Liver (tissue), 9 donors: Measurements from ENCODE around the gene SOX10. TPM values are rescaled to one million over a fixed set of nuclear protein-coding genes. Genes with fewer than 3 reads are reported as not detected.

Experiments used
- DNase-seq: peaks from one replicate; pipeline ENCODE4 v3.0.0-alpha.2; 2017; ENCODE audit warnings: low spot score
- H3K27ac ChIP-seq, 2 donors: one replicate each; pipeline ENCODE4 v1.7.0; 2013; ENCODE audit warnings: inconsistent platforms in 2 of 2, low read length in 2 of 2, control low read depth in 1 of 2, low read depth in 1 of 2, mild to moderate bottlenecking in 1 of 2
- H3K27me3 ChIP-seq, 4 donors: one replicate each; pipeline versions ENCODE4 v1.6.1 to v1.7.0; 2013; ENCODE audit warnings: low read length in 3 of 4, inconsistent platforms in 1 of 4, mild to moderate bottlenecking in 1 of 4, moderate library complexity in 1 of 4; ENCODE audit not compliant: control insufficient read depth in 4 of 4, insufficient read depth in 4 of 4
- H3K36me3 ChIP-seq, 4 donors: one replicate each; pipeline versions ENCODE4 v1.6.1 to v1.7.0; 2013; ENCODE audit warnings: low read length in 3 of 4, mild to moderate bottlenecking in 3 of 4, low read depth in 1 of 4, moderate library complexity in 1 of 4; ENCODE audit not compliant: control insufficient read depth in 4 of 4, insufficient read depth in 3 of 4
- H3K4me1 ChIP-seq, 4 donors: one replicate each; pipeline versions ENCODE4 v1.6.1 to v1.7.0; 2013; ENCODE audit warnings: low read length in 3 of 4, mild to moderate bottlenecking in 3 of 4, moderate library complexity in 1 of 4; ENCODE audit not compliant: control insufficient read depth in 4 of 4, insufficient read depth in 4 of 4
- H3K4me3 ChIP-seq, 3 donors: one replicate each; pipeline versions ENCODE4 v1.6.1 to v1.7.0; 2013; ENCODE audit warnings: low read length in 3 of 3, control low read depth in 1 of 3, low read depth in 1 of 3, mild to moderate bottlenecking in 1 of 3
- H3K9ac ChIP-seq, 2 donors: one replicate each; pipeline ENCODE4 v1.7.0; 2013; ENCODE audit warnings: low read length in 2 of 2, mild to moderate bottlenecking in 2 of 2, moderate library complexity in 2 of 2, control low read depth in 1 of 2, low read depth in 1 of 2
- H3K9me3 ChIP-seq, 4 donors: one replicate each; pipeline versions ENCODE4 v1.6.1 to v1.7.0; 2013; ENCODE audit warnings: low read length in 3 of 4; ENCODE audit not compliant: control insufficient read depth in 4 of 4
- CTCF ChIP-seq: fragments of 150-350 bp; IDR thresholded peaks from 2 replicates; pipeline ENCODE4 v1.5.1; 2017; ENCODE audit warnings: improper control_type of control experiment, low read depth, low read length; ENCODE audit not compliant: missing input control
- EGR1 ChIP-seq, 2 donors: IDR thresholded peaks; 2 replicates each; pipeline ENCODE4 v1.6.1; 2016 to 2018; ENCODE audit warnings: antibody characterized with exemption in 2 of 2, low read depth in 2 of 2
- FOXA1 ChIP-seq: IDR thresholded peaks from 2 replicates; pipeline ENCODE4 v1.6.1; 2016; ENCODE audit warnings: antibody characterized with exemption
- FOXA2 ChIP-seq: IDR thresholded peaks from 2 replicates; pipeline ENCODE4 v1.6.1; 2016; ENCODE audit warnings: antibody characterized with exemption
- GABPA ChIP-seq, 2 donors: IDR thresholded peaks in 1 of 2; conservative IDR thresholded peaks in 1 of 2; 2 replicates each; pipeline ENCODE4 v1.6.1; 2016; ENCODE audit warnings: antibody characterized with exemption in 2 of 2, mild to moderate bottlenecking in 1 of 2, moderate library complexity in 1 of 2
- HNF4A ChIP-seq, 2 donors: conservative IDR thresholded peaks; 2 replicates each; pipeline ENCODE4 v1.6.1; 2016; ENCODE audit warnings: antibody characterized with exemption in 2 of 2, mild to moderate bottlenecking in 2 of 2
- HNF4G ChIP-seq: IDR thresholded peaks from 2 replicates; pipeline ENCODE4 v1.6.1; 2016; ENCODE audit warnings: antibody characterized with exemption
- JUND ChIP-seq, 2 donors: IDR thresholded peaks; 2 replicates each; pipeline ENCODE4 v1.6.1; 2016; ENCODE audit warnings: antibody characterized with exemption in 2 of 2
- MAX ChIP-seq: IDR thresholded peaks from 2 replicates; pipeline ENCODE4 v1.6.1; 2016; ENCODE audit warnings: antibody characterized with exemption
- NR2F2 ChIP-seq: IDR thresholded peaks from 2 replicates; pipeline ENCODE4 v1.6.1; 2016; ENCODE audit warnings: antibody characterized with exemption
- REST ChIP-seq: IDR thresholded peaks from 2 replicates; pipeline ENCODE4 v1.6.1; 2016; ENCODE audit warnings: antibody characterized with exemption, mild to moderate bottlenecking
- RXRA ChIP-seq, 2 donors: IDR thresholded peaks; 2 replicates each; pipeline ENCODE4 v1.6.1; 2017 to 2018; ENCODE audit warnings: antibody characterized with exemption in 2 of 2, mild to moderate bottlenecking in 1 of 2
- SP1 ChIP-seq: IDR thresholded peaks from 2 replicates; pipeline ENCODE4 v1.6.1; 2018; ENCODE audit warnings: antibody characterized with exemption, mild to moderate bottlenecking
- YY1 ChIP-seq: IDR thresholded peaks from 2 replicates; pipeline ENCODE4 v1.6.1; 2016; ENCODE audit warnings: antibody characterized with exemption, mild to moderate bottlenecking
- ZBTB33 ChIP-seq: IDR thresholded peaks from 2 replicates; pipeline ENCODE4 v1.6.1; 2016; ENCODE audit warnings: antibody characterized with exemption
- WGBS: extraction: QIAGEN DNeasy Blood & Tissue Kit; methylation state at CpG from one replicate; pipeline ENCODE4 v1.1.7; 2013; 5-methylcytosine and 5-hydroxymethylcytosine counted together
- polyA plus RNA-seq, 2 donors: library from polyadenylated mRNA; stranded (reverse) in 1 of 2; unstranded in 1 of 2; fragments of 200-250 nt in 1 of 2; fragments of >200 nt in 1 of 2; fragmentation: Nextera tagmentation in 1 of 2; extraction: Ambion mirVana in 1 of 2; gene quantifications; one replicate each; pipeline versions ENCODE4 v1.2.1 to v1.2.3, GENCODE V29; 2013 to 2015
- total RNA-seq, 2 donors: library from RNA; depleted of rRNA; stranded (reverse); fragments of >200 nt; gene quantifications; one replicate each; pipeline ENCODE4 v1.2.3, GENCODE V29; 2014
- donor health status: healthy.
- donor health status: healthy.
- donor health status: healthy.
- donor health status: healthy.
- donor health status: healthy.

The SOX10 gene
- total and polyA plus RNA-seq, 4 donors, result 0.05 to 0.29 (median 0.07) TPM

GRCh38 chr22:38025514-38025913, 41.2 kb upstream of the SOX10 start:
- TF ChIP-seq RXRA (IDR thresholded peaks at IDR 0.05) (no peak), NR2F2 (no peak), FOXA2 (no peak), MAX (no peak), CTCF (no peak), HNF4A (conservative IDR thresholded peaks at IDR 0.05) (no peak), EGR1 (IDR thresholded peaks at IDR 0.05; ENCODE audit: low read depth in 2 of 2) (no peak), YY1 (no peak), SP1 (no peak), ZBTB33 (no peak), FOXA1 (no peak), JUND (IDR thresholded peaks at IDR 0.05) (no peak), GABPA (IDR thresholded peaks at IDR 0.05 in 1 of 2, conservative IDR thresholded peaks at IDR 0.05 in 1 of 2) (no peak)
- peaks cover 0 to 3% (median 0%) of the 10 kb centered on the region in 4 donors for H3K4me1 ChIP-seq
- no peak overlapping the region for H3K27ac ChIP-seq
- no peak overlapping the region for H3K9ac ChIP-seq
- H3K36me3 ChIP-seq, result no peaks in the 10 kb centered on the region
- no peaks in the 10 kb centered on the region for H3K27me3 ChIP-seq
- no peak overlapping the region for H3K4me3 ChIP-seq
- no peaks in the 10 kb centered on the region for H3K9me3 ChIP-seq
- DNase-seq, result no peak
- 92% methylated on average over 8 of the region's 8 CpGs for WGBS

GRCh38 chr22:38023045-38023444, 38.7 kb upstream of the SOX10 start:
- H3K9ac ChIP-seq, result no peak overlapping the region
- no peak overlapping the region for H3K27ac ChIP-seq
- TF ChIP-seq HNF4A (conservative IDR thresholded peaks at IDR 0.05), result no peak
- TF ChIP-seq FOXA2, result no peak
- no peak for TF ChIP-seq RXRA (IDR thresholded peaks at IDR 0.05)
- TF ChIP-seq REST, result no peak
- no peak for TF ChIP-seq ZBTB33
- TF ChIP-seq MAX, result no peak
- no peak for TF ChIP-seq FOXA1
- TF ChIP-seq HNF4G, result no peak
- no peak for TF ChIP-seq EGR1 (IDR thresholded peaks at IDR 0.05; ENCODE audit: low read depth in 2 of 2)
- no peak for TF ChIP-seq GABPA (IDR thresholded peaks at IDR 0.05 in 1 of 2, conservative IDR thresholded peaks at IDR 0.05 in 1 of 2)
- WGBS, result 86% methylated on average over 6 of the region's 6 CpGs
- DNase-seq, result no peak
- H3K27me3 ChIP-seq, result no peaks in the 10 kb centered on the region
- no peaks in the 10 kb centered on the region for H3K9me3 ChIP-seq
- H3K36me3 ChIP-seq, result no peaks in the 10 kb centered on the region
- H3K4me3 ChIP-seq, result no peak overlapping the region
- H3K4me1 ChIP-seq, result peaks cover 0 to 3% (median 0%) of the 10 kb centered on the region in 4 donors
